H9 (cell line): ENCODE results near the gene CCL4L2. TPM values are rescaled to one million over a fixed set of nuclear protein-coding genes. Genes with fewer than 3 reads are reported as not detected.

ENCODE experiments used
- DNase-seq: peaks from one replicate; pipeline ENCODE4 v3.0.0-alpha.2; 2017
- H2AFZ ChIP-seq: one replicate; pipeline ENCODE4 v1.6.1; 2013; ENCODE audit warnings: mild to moderate bottlenecking, low read length, control low read depth, moderate library complexity
- H2AK5ac ChIP-seq: 2 replicates; pipeline ENCODE4 v1.6.1; 2013; ENCODE audit warnings: low read length, control low read depth, mixed read lengths; ENCODE audit not compliant: insufficient read length
- H2BK120ac ChIP-seq: one replicate; pipeline ENCODE4 v1.6.1; 2013; ENCODE audit warnings: low read depth, mild to moderate bottlenecking, low read length, control low read depth, inconsistent platforms; ENCODE audit not compliant: poor library complexity, severe bottlenecking
- H2BK12ac ChIP-seq: 2 replicates; pipeline ENCODE4 v1.6.1; 2013; ENCODE audit warnings: low read length, control low read depth, mixed read lengths, low read depth; ENCODE audit not compliant: insufficient read length
- H2BK15ac ChIP-seq: 2 replicates; pipeline ENCODE4 v1.6.1; 2013; ENCODE audit warnings: low read depth, low read length, control low read depth
- H2BK20ac ChIP-seq: one replicate; pipeline ENCODE4 v1.6.1; 2013; ENCODE audit warnings: low read depth, mild to moderate bottlenecking, low read length, control low read depth, inconsistent platforms; ENCODE audit not compliant: poor library complexity, severe bottlenecking
- H2BK5ac ChIP-seq: 2 replicates; pipeline ENCODE4 v1.6.1; 2013; ENCODE audit warnings: low read length, control low read depth, mixed read lengths; ENCODE audit not compliant: insufficient read length
- H3K14ac ChIP-seq: 2 replicates; pipeline ENCODE4 v1.6.1; 2013; ENCODE audit warnings: low read length, control low read depth; ENCODE audit not compliant: insufficient read depth
- H3K18ac ChIP-seq: 2 replicates; pipeline ENCODE4 v1.6.1; 2013; ENCODE audit warnings: low read depth, mild to moderate bottlenecking, mixed read lengths, low read length, control low read depth; ENCODE audit not compliant: insufficient read length
- H3K23ac ChIP-seq: 2 replicates; pipeline ENCODE4 v1.6.1; 2013; ENCODE audit warnings: low read length, control low read depth, mixed read lengths, low read depth; ENCODE audit not compliant: insufficient read length
- H3K23me2 ChIP-seq: 2 replicates; pipeline ENCODE4 v1.6.1; 2013; ENCODE audit warnings: low read depth, mild to moderate bottlenecking, mixed read lengths, low read length, control low read depth; ENCODE audit not compliant: insufficient read length, poor library complexity, severe bottlenecking
- H3K27ac ChIP-seq: 2 replicates; pipeline ENCODE4 v1.5.1; 2013; ENCODE audit warnings: low read length, control low read depth, mixed read lengths, low read depth; ENCODE audit not compliant: insufficient read length
- H3K27me3 ChIP-seq: 2 replicates; pipeline ENCODE4 v1.6.1; 2013; ENCODE audit warnings: low read length, control low read depth, inconsistent platforms; ENCODE audit not compliant: insufficient read depth
- H3K4ac ChIP-seq: 2 replicates; pipeline ENCODE4 v1.6.1; 2013; ENCODE audit warnings: low read depth, mild to moderate bottlenecking, control low read depth, inconsistent platforms, low read length, moderate library complexity
- H3K4me1 ChIP-seq: 2 replicates; pipeline ENCODE4 v1.6.1; 2013; ENCODE audit warnings: low read length, control low read depth, inconsistent platforms; ENCODE audit not compliant: insufficient read depth
- H3K4me2 ChIP-seq: 2 replicates; pipeline ENCODE4 v1.6.1; 2013; ENCODE audit warnings: low read length, control low read depth, mixed read lengths; ENCODE audit not compliant: insufficient read length, insufficient read depth
- H3K56ac ChIP-seq: 2 replicates; pipeline ENCODE4 v1.6.1; 2013; ENCODE audit warnings: low read depth, mild to moderate bottlenecking, mixed read lengths, low read length, control low read depth; ENCODE audit not compliant: insufficient read length
- H3K79me1 ChIP-seq: 2 replicates; pipeline ENCODE4 v1.6.1; 2013; ENCODE audit warnings: low read depth, mild to moderate bottlenecking, moderate library complexity, low read length, control low read depth, inconsistent platforms; ENCODE audit not compliant: insufficient read depth, poor library complexity, severe bottlenecking
- H3K79me2 ChIP-seq: 2 replicates; pipeline ENCODE4 v1.6.1; 2013; ENCODE audit warnings: low read length, control low read depth, inconsistent platforms; ENCODE audit not compliant: insufficient read depth
- H3K9ac ChIP-seq: 2 replicates; pipeline ENCODE4 v1.6.1; 2013; ENCODE audit warnings: low read length, control low read depth, mixed read lengths; ENCODE audit not compliant: insufficient read length; ENCODE audit errors: extremely low read depth
- H3K9me3 ChIP-seq: one replicate; pipeline ENCODE4 v1.6.1; 2013; ENCODE audit warnings: low read depth, low read length, inconsistent platforms; ENCODE audit not compliant: control insufficient read depth
- H3T11ph ChIP-seq: one replicate; pipeline ENCODE4 v1.6.1; 2013; ENCODE audit warnings: mild to moderate bottlenecking, low read length, control low read depth, inconsistent platforms
- H4K20me1 ChIP-seq: one replicate; pipeline ENCODE4 v1.6.1; 2013; ENCODE audit not compliant: control insufficient read depth, insufficient read length, insufficient read depth
- H4K5ac ChIP-seq: 2 replicates; pipeline ENCODE4 v1.6.1; 2013; ENCODE audit warnings: low read depth, mild to moderate bottlenecking, mixed read lengths, low read length, control low read depth; ENCODE audit not compliant: insufficient read length
- H4K8ac ChIP-seq: replicated peaks from 2 replicates; pipeline ENCODE4 v1.6.1; 2013; ENCODE audit warnings: low read length, control low read depth, mixed read lengths, low read depth; ENCODE audit not compliant: insufficient read length
- H4K91ac ChIP-seq: 2 replicates; pipeline ENCODE4 v1.6.1; 2013; ENCODE audit warnings: low read depth, mild to moderate bottlenecking, moderate library complexity, mixed read lengths, low read length, control low read depth; ENCODE audit not compliant: insufficient read length
- H3K27ac Mint-ChIP-seq, 3 experiments: 2 replicates in 2 of 3; 3 replicates in 1 of 3; pipeline ENCODE4 v1.8.0; 2020 to 2021; ENCODE audit warnings: mixed read lengths in 3 of 3, mild to moderate bottlenecking in 1 of 3, moderate library complexity in 1 of 3
- H3K27me3 Mint-ChIP-seq: 2 replicates; pipeline ENCODE4 v1.8.0; 2021; ENCODE audit warnings: low read depth, mild to moderate bottlenecking, moderate library complexity, mixed read lengths
- H3K36me3 Mint-ChIP-seq, 3 experiments: 2 replicates in 2 of 3; 3 replicates in 1 of 3; pipeline ENCODE4 v1.8.0; 2020 to 2021; ENCODE audit warnings: low read depth in 3 of 3, mixed read lengths in 3 of 3; ENCODE audit not compliant: insufficient read depth in 1 of 3
- H3K4me1 Mint-ChIP-seq, 2 experiments: 2 replicates each; pipeline ENCODE4 v1.8.0; 2020; ENCODE audit warnings: mixed read lengths in 2 of 2
- H3K4me3 Mint-ChIP-seq, 2 experiments: 2 replicates in 1 of 2; 3 replicates in 1 of 2; pipeline ENCODE4 v1.8.0; 2020 to 2021; ENCODE audit warnings: mild to moderate bottlenecking in 2 of 2, mixed read lengths in 2 of 2, moderate library complexity in 1 of 2
- H3K9me3 Mint-ChIP-seq, 2 experiments: 2 replicates in 1 of 2; 3 replicates in 1 of 2; pipeline ENCODE4 v1.8.0; 2020; ENCODE audit warnings: mild to moderate bottlenecking in 2 of 2, mixed read lengths in 2 of 2, moderate library complexity in 1 of 2
- CTCF ChIP-seq: fragments of 200-600 bp; sonication (generic); conservative IDR thresholded peaks from 3 replicates; pipeline ENCODE4 v1.8.0; 2021; ENCODE audit warnings: antibody characterized with exemption, mild to moderate bottlenecking
- WGBS: extraction: QIAGEN DNeasy Blood & Tissue Kit; methylation state at CpG from one replicate; pipeline ENCODE4 v1.1.7; 2013; ENCODE audit warnings: missing lambda C conversion rate, low lambda C conversion rate, mixed read lengths; ENCODE audit not compliant: insufficient read length; ENCODE audit errors: extremely low coverage; 5-methylcytosine and 5-hydroxymethylcytosine counted together
- total RNA-seq: library from RNA; stranded (reverse); gene quantifications from 2 replicates; pipeline ENCODE4 v1.2.1, GENCODE V29; 2021

CCL4L2 gene
- total RNA-seq, 1 experiment from 2014 or later: not detected

GRCh38 chr17:36197387-36197703 lies 13.5 kb upstream of the CCL4L2 start:
- H3K36me3 Mint-ChIP-seq: no peaks in the 10 kb centered on the region
- H3K23me2 ChIP-seq: no peaks in the 10 kb centered on the region
- no peak overlapping the region for H2BK5ac ChIP-seq
- no peak overlapping the region for H2AFZ ChIP-seq
- H3K23ac ChIP-seq: no peak overlapping the region
- no peak overlapping the region for H4K8ac ChIP-seq
- no peaks in the 10 kb centered on the region for H3K27me3 ChIP-seq
- H2BK120ac ChIP-seq: no peak overlapping the region
- TF ChIP-seq CTCF: no peak
- H3K27ac ChIP-seq: no peak overlapping the region
- H3K4me3 Mint-ChIP-seq: no peak overlapping the region
- H3K4me2 ChIP-seq: no peak overlapping the region
- H3K79me1 ChIP-seq: no peaks in the 10 kb centered on the region
- no peak overlapping the region for H2AK5ac ChIP-seq
- H3K4ac ChIP-seq: no peak overlapping the region
- H3K4me1 ChIP-seq: peaks cover 2% of the 10 kb centered on the region; the same call in 1 of the 2 replicates
- no peaks in the 10 kb centered on the region for H3K9me3 ChIP-seq
- no peak overlapping the region for H3T11ph ChIP-seq
- H3K9me3 Mint-ChIP-seq: no peaks in the 10 kb centered on the region; a peak in 1 of 5 replicates
- H3K18ac ChIP-seq: no peak overlapping the region
- no peaks in the 10 kb centered on the region for H3K79me2 ChIP-seq
- no peak overlapping the region for H3K9ac ChIP-seq
- peaks cover 16 to 18% of the 10 kb centered on the region in 2 experiments for H3K4me1 Mint-ChIP-seq
- H2BK15ac ChIP-seq: no peak overlapping the region
- peaks cover 15% of the 10 kb centered on the region for H3K27me3 Mint-ChIP-seq
- no peak overlapping the region for H2BK12ac ChIP-seq
- H4K5ac ChIP-seq: no peak overlapping the region
- H4K91ac ChIP-seq: no peak overlapping the region
- no peaks in the 10 kb centered on the region for H4K20me1 ChIP-seq
- no peak overlapping the region for H3K14ac ChIP-seq
- no peak overlapping the region for H3K56ac ChIP-seq
- no peak overlapping the region for H3K27ac Mint-ChIP-seq
- no CpG with 5 or more reads among the region's 4 CpGs for WGBS
- DNase-seq: no peak
- H2BK20ac ChIP-seq: no peak overlapping the region
